ENCODE data around the gene COL17A1.

The COL17A1 gene

GRCh38 chr10:104101902-104102301 is 16.2 kb upstream of the COL17A1 start:
- Histone ChIP-seq H4K20me1 (ENCODE audit: insufficient read depth) (no peaks in the 10 kb centered on the region), H3K27ac (no peak overlapping the region), H3K79me2 (ENCODE audit: insufficient read depth, low read depth) (no peaks in the 10 kb centered on the region), H3K27me3 (ENCODE audit: insufficient read depth, low read depth) (no peaks in the 10 kb centered on the region), H2AFZ (ENCODE audit: low read depth) (no peak overlapping the region), H3K4me1 (ENCODE audit: low read depth, poor library complexity, severe bottlenecking) (no peaks in the 10 kb centered on the region), H3K4me3 (IDR thresholded peaks at IDR 0.05; ENCODE audit: insufficient read depth, low read depth, low read length) (no peak overlapping the region), H3K9ac (no peak overlapping the region), H3K4me2 (no peak overlapping the region), H3K36me3 (ENCODE audit: insufficient read depth) (no peaks in the 10 kb centered on the region)
- no peak for TF ChIP-seq CTCF (conservative IDR thresholded peaks at IDR 0.05; ENCODE audit: low read depth, low read length)

- H3K36me3 ChIP-seq (ENCODE audit: insufficient read depth), result no peaks in the 10 kb centered on the region
- no peaks in the 10 kb centered on the region for H3K4me1 ChIP-seq (ENCODE audit: low read depth, poor library complexity, severe bottlenecking)
- no peaks in the 10 kb centered on the region for H4K20me1 ChIP-seq (ENCODE audit: insufficient read depth)
- no peaks in the 10 kb centered on the region for H3K27me3 ChIP-seq (ENCODE audit: insufficient read depth, low read depth)
- no peak overlapping the region for H2AFZ ChIP-seq (ENCODE audit: low read depth)
- H3K27ac ChIP-seq, result no peak overlapping the region
- no peak for TF ChIP-seq CTCF (conservative IDR thresholded peaks at IDR 0.05; ENCODE audit: low read depth, low read length)
- H3K9ac ChIP-seq, result no peak overlapping the region
- H3K79me2 ChIP-seq (ENCODE audit: insufficient read depth, low read depth), result no peaks in the 10 kb centered on the region
- no peak overlapping the region for H3K4me2 ChIP-seq
- no peak overlapping the region for H3K4me3 ChIP-seq (IDR thresholded peaks at IDR 0.05; ENCODE audit: insufficient read depth, low read depth, low read length)
These were observed 15.1 kb upstream of the COL17A1 start for GRCh38 chr10:104100795-104101194.

- Histone ChIP-seq H2AFZ (ENCODE audit: low read depth) (no peak overlapping the region), H3K79me2 (ENCODE audit: insufficient read depth, low read depth) (no peaks in the 10 kb centered on the region), H3K4me2 (no peak overlapping the region), H3K9ac (no peak overlapping the region), H3K4me3 (IDR thresholded peaks at IDR 0.05; ENCODE audit: insufficient read depth, low read depth, low read length) (no peak overlapping the region), H3K36me3 (ENCODE audit: insufficient read depth) (no peaks in the 10 kb centered on the region), H3K27me3 (ENCODE audit: insufficient read depth, low read depth) (no peaks in the 10 kb centered on the region), H3K27ac (no peak overlapping the region), H3K4me1 (ENCODE audit: low read depth, poor library complexity, severe bottlenecking) (no peaks in the 10 kb centered on the region), H4K20me1 (ENCODE audit: insufficient read depth) (no peaks in the 10 kb centered on the region)
- TF ChIP-seq CTCF (conservative IDR thresholded peaks at IDR 0.05; ENCODE audit: low read depth, low read length), result no peak
These were observed 14.3 kb upstream of the COL17A1 start for GRCh38 chr10:104099941-104100340.

GRCh38 chr10:104099269-104099668 is 13.6 kb upstream of the COL17A1 start:
- Histone ChIP-seq H3K79me2 (ENCODE audit: insufficient read depth, low read depth) (no peaks in the 10 kb centered on the region), H3K4me1 (ENCODE audit: low read depth, poor library complexity, severe bottlenecking) (no peaks in the 10 kb centered on the region), H3K27me3 (ENCODE audit: insufficient read depth, low read depth) (no peaks in the 10 kb centered on the region), H3K27ac (no peak overlapping the region), H4K20me1 (ENCODE audit: insufficient read depth) (no peaks in the 10 kb centered on the region), H3K4me2 (no peak overlapping the region), H3K4me3 (IDR thresholded peaks at IDR 0.05; ENCODE audit: insufficient read depth, low read depth, low read length) (no peak overlapping the region), H3K36me3 (ENCODE audit: insufficient read depth) (no peaks in the 10 kb centered on the region), H3K9ac (no peak overlapping the region), H2AFZ (ENCODE audit: low read depth) (no peak overlapping the region)
- no peak for TF ChIP-seq CTCF (conservative IDR thresholded peaks at IDR 0.05; ENCODE audit: low read depth, low read length)

All from KMS-11 (cell line).